Measurements from ENCODE around the gene GALNT17.

DNA sequence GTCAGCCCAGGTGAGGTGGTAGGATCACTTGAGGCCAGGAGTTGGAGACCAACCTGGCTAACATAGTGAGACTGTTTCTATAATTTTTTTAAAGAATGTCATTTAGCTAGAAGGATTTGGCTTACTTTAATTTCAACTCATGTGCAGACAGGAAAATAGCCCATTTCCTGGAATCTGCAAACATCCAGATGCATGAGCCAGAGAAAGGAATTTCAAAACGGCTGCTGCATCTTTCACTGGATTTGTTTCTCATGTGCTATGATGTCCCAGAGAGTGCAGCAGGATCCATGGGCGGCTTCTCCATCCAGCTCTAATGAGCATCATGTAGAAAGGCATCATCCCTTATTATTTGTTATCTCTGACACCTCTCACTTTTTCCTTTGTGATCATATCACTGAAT, 149.3 kb downstream of the GALNT17 start:
- TF ChIP-seq CTCF (IDR thresholded peaks at IDR 0.05) (no peak), POLR2A (IDR thresholded peaks at IDR 0.05) (no peak), EP300 (IDR thresholded peaks at IDR 0.05) (no peak)

Measured in upper lobe of left lung (tissue), 4 donors.